NOMO-1 treated with dmso at 0.1 percent for 144 hours (cell line): ENCODE data around the gene UNG.

Source experiments
- DNase-seq: peaks from one replicate; lab custom pipeline; 2025; ENCODE audit not compliant: unreplicated experiment; lab: John Stamatoyannopoulos, UW

UNG gene

DNA sequence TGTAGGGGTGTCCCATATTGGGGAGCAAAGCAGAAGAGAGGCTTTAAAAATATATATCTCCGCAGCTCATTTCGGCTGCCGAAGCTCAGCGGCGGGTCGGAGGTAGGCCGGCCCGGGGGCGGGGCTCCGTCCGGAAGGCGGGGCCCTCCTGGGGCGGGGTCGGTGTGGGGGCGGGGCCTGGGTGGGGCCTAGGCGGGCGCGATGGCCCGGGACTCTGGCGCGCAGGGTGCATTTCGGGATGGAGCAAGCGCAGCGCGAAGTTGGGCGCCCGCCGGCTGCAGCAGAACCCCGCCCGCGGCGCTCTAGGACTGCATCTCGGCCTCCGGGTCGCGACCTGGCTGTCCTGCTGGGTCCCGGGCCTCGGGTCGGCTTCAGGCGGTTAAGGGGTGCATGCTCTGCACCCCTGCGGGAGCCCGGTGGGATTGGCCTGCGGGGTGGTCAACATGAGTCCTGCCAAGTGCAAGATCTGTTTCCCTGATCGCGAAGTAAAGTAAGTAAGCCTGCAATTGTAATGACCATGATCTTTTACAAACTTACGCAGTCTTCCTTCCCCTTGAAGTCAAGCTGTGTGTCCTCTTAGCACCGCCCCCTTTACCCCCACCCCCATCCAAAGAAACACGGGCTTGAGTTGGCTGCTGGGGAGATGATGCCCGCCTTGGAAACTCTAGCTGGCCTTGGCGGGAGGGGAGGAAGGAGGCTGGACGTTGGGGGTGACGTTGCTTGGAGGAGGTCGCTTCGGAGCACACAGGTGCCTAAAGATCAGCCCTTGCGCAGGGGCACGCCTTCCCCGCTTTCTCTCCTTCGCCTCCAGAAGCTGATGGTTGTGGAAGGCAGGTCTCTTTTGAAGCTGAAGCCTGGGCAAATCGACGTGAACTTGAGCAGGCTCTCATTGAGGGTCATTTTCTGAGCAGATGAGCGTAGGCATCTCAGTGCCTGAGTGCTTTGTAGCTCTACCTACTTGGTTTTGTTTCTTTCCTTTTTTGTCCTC is 57.3 kb downstream of the UNG start:
- peak; percentile 83 for DNase-seq

DNA sequence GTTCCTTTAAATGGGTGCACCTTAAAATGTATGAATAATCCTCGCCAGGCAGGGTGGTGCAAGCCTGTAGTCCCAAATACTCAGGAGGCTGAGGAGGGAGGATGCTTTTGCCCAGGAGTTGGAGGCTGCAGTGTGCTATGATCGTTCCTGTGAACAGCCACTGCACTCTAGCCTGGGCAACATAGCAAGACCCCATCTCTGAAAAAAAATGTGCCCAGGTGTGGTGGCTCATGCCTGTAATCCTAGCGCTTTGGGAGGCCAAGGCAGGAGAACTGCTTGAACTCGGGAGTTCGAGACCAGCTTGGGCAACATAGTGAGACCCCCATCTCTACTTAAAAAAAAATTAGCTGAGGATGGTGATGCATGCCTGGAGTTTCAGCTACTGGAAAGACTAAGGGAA is 58.6 kb downstream of the UNG start:
- DNase-seq: no peak

DNA sequence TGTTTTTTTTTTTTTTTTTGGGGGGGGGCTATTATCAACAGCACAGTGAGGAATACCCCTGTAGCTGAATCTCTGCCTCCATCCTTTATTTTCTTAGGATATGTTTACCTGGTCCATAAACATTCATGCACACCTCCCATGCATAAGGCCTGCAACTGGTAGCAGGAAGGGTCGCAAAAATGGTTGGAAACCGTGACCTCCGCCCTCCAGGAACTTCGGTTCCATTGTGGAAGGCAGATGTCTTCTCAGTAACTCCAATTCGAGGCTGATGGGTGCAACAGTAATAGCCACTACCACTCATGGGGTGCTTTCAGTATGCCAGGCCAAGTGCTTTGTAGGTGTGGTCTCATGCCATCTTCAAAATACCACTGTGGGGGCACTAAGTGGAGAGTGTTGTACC is 59.2 kb downstream of the UNG start:
- DNase-seq: no peak

DNA sequence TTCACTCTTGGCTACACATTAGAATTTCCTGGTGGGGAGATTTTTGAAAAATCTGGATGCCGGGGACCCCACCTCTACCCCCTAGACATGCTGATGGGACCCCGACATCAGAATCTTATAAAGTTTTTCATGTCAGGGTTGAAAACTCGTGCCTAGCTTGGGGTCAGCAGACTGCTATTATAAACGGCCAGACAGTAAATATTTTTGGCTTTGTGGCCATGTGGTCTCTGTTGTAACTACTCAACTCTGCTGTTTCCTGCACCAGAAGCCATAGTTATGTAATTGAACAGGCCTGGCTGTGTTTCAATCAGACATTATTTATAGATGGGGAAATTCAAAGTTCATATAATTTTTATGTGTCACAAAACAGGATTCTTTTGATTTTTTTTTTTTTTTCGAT is 60.6 kb downstream of the UNG start:
- no peak for DNase-seq

DNA sequence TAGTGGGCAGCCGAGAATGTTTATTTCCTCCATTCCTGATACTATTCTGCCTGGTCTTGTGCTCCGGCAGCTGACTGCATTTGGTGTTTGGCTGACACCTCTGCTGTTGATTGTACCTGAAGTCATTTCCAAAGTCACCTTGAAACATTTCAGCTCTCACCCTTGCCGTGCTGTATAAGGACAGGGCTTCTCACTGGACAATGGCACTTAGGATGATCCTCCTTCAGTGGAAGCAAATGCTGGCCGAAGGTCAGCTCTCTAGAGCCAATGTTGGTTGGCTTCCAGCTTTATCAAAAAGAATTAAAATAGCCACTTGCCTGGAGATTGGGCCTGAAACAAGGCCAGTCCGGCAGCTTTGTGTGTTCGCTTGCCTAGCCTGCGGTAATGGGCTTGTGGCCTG is 63.0 kb downstream of the UNG start:
- DNase-seq: no peak
